Gastrocnemius medialis (tissue), 4 donors: ENCODE measurements around the gene SKI. TPM values are rescaled to one million over a fixed set of nuclear protein-coding genes. Genes with fewer than 3 reads are reported as not detected.
"Not testable (repeated sequence)": the region's sequence is repeated elsewhere in the genome, so short reads cannot be mapped to it uniquely, and the experiment has no call there.

Experiments used
- ATAC-seq, 2 donors: fragments of 150-250 bp; one replicate each; pipeline ENCODE4 v1.9.1; 2016
- DNase-seq, 2 donors: peaks; one replicate each; pipeline ENCODE4 v3.0.0-alpha.2; 2019
- H3K27ac ChIP-seq, 4 donors: fragments of 200-600 bp; sonication (generic); 1 replicate in 1 of 4; 2 replicates in 3 of 4; pipeline ENCODE4 v1.5.1; 2016 to 2018; ENCODE audit warnings: mild to moderate bottlenecking in 2 of 4, moderate library complexity in 1 of 4
- H3K27me3 ChIP-seq, 3 donors: fragments of 200-600 bp; sonication (generic) in 2 of 3; 1 replicate in 1 of 3; 2 replicates in 2 of 3; pipeline versions ENCODE4 v1.5.1 to v1.6.0; 2016 to 2019; ENCODE audit warnings: mild to moderate bottlenecking in 1 of 3, moderate library complexity in 1 of 3
- H3K36me3 ChIP-seq, 2 donors: fragments of 200-600 bp; sonication (generic) in 1 of 2; one replicate each; pipeline ENCODE4 v1.5.1; 2017 to 2018
- H3K4me1 ChIP-seq, 2 donors: fragments of 200-600 bp; sonication (generic) in 1 of 2; one replicate each; pipeline ENCODE4 v1.5.1; 2016 to 2017; ENCODE audit warnings: mild to moderate bottlenecking in 2 of 2
- H3K4me3 ChIP-seq, 4 donors: fragments of 200-600 bp; sonication (generic) in 3 of 4; 1 replicate in 1 of 4; 2 replicates in 3 of 4; pipeline ENCODE4 v1.5.1; 2016 to 2019; ENCODE audit warnings: mild to moderate bottlenecking in 2 of 4
- H3K9me3 ChIP-seq, 3 donors: fragments of 200-600 bp; sonication (generic) in 2 of 3; 1 replicate in 1 of 3; 2 replicates in 2 of 3; pipeline ENCODE4 v1.5.1; 2016 to 2019
- POLR2A ChIP-seq, 2 donors: fragments of 450-650 bp; IDR thresholded peaks; one replicate each; pipeline ENCODE4 v1.6.1; 2017; ENCODE audit warnings: antibody characterized with exemption in 2 of 2, mild to moderate bottlenecking in 2 of 2, moderate library complexity in 2 of 2
- in situ Hi-C, 4 donors: fragments of 200-750 bp; cut with MboI; loops; one replicate each; pipeline versions ENCODE4 v1.15.0 to v1.8.0; 2017; ENCODE audit warnings: low sequenced_read_pairs in 4 of 4
- intact Hi-C: fragments of 100-400 bp; cut with DNase I; formaldehyde crosslinking; loops from one replicate; pipeline ENCODE4 v1.15.1; 2023; ENCODE audit warnings: low total_unique reads
- total RNA-seq, 4 donors: library from RNA; depleted of rRNA; stranded (reverse); fragments of >200 nt; gene quantifications; one replicate each; pipeline versions ENCODE4 v1.1.0 to v1.2.3, GENCODE V29; 2016
- TF ChIP-seq, protein P1 (sequence below), 5 experiments: fragments of 450-650 bp in 3 of 5; fragments of 200-600 bp in 2 of 5; sonication (generic) in 2 of 5; IDR thresholded peaks in 4 of 5; conservative IDR thresholded peaks in 1 of 5; 1 replicate in 4 of 5; 2 replicates in 1 of 5; pipeline ENCODE4 v1.5.1; 2016 to 2019; ENCODE audit warnings: antibody characterized with exemption in 5 of 5, mild to moderate bottlenecking in 3 of 5, moderate library complexity in 3 of 5

The SKI gene
- total RNA-seq, 4 donors from 2014 or later = 7.8 to 32.2 (median 22.4) TPM

- no peak overlapping the region for H3K27ac ChIP-seq
These were observed 96.6 kb downstream of the SKI start for GRCh38 chr1:2324553-2325366.

GRCh38 chr1:2326524-2326923, 98.4 kb downstream of the SKI start:
- H3K27ac ChIP-seq = no peak overlapping the region
- ATAC-seq = no peak
- no peak overlapping the region for H3K4me3 ChIP-seq
- in situ Hi-C loops = no loop called here
- no peak for DNase-seq
- peaks cover 9 to 24% (median 15%) of the 10 kb centered on the region in 3 donors for H3K27me3 ChIP-seq
- intact Hi-C loops = no loop called here
- H3K9me3 ChIP-seq = no peaks in the 10 kb centered on the region
- no peaks in the 10 kb centered on the region for H3K36me3 ChIP-seq
- TF ChIP-seq POLR2A (IDR thresholded peaks at IDR 0.05) = no peak
- TF ChIP-seq, protein P1, sequence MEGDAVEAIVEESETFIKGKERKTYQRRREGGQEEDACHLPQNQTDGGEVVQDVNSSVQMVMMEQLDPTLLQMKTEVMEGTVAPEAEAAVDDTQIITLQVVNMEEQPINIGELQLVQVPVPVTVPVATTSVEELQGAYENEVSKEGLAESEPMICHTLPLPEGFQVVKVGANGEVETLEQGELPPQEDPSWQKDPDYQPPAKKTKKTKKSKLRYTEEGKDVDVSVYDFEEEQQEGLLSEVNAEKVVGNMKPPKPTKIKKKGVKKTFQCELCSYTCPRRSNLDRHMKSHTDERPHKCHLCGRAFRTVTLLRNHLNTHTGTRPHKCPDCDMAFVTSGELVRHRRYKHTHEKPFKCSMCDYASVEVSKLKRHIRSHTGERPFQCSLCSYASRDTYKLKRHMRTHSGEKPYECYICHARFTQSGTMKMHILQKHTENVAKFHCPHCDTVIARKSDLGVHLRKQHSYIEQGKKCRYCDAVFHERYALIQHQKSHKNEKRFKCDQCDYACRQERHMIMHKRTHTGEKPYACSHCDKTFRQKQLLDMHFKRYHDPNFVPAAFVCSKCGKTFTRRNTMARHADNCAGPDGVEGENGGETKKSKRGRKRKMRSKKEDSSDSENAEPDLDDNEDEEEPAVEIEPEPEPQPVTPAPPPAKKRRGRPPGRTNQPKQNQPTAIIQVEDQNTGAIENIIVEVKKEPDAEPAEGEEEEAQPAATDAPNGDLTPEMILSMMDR (IDR thresholded peaks at IDR 0.05 in 4 of 5, conservative IDR thresholded peaks at IDR 0.05 in 1 of 5) = no peak
- H3K4me1 ChIP-seq = peaks cover 8 to 11% of the 10 kb centered on the region in 2 donors

More at GRCh38 chr1:2324553-2325366, 96.6 kb downstream of the SKI start:
- Histone ChIP-seq H3K4me1 (peaks cover 9 to 22% of the 10 kb centered on the region in 2 donors), H3K4me3 (no peak overlapping the region), H3K9me3 (no peaks in the 10 kb centered on the region), H3K27me3 (peaks cover 12 to 25% (median 25%) of the 10 kb centered on the region in 3 donors), H3K36me3 (no peaks in the 10 kb centered on the region)
- ATAC-seq = no peak
- in situ Hi-C loops (loop anchor here in 2 of 4 donors (25.0 kb wide), 1 partner anchor 112 kb away; no protein-coding TSS in a partner anchor), intact Hi-C loops (no loop called here)
- no peak for DNase-seq
- TF ChIP-seq, protein P1 (IDR thresholded peaks at IDR 0.05 in 4 of 5, conservative IDR thresholded peaks at IDR 0.05 in 1 of 5) = no peak
- no peak for TF ChIP-seq POLR2A (IDR thresholded peaks at IDR 0.05)

GRCh38 chr1:2327162-2327561, 99.0 kb downstream of the SKI start:
- H3K27ac ChIP-seq, DNase-seq, H3K9me3 ChIP-seq, H3K36me3 ChIP-seq, intact Hi-C loops, ATAC-seq, H3K4me1 ChIP-seq, H3K4me3 ChIP-seq, in situ Hi-C loops: not testable (repeated sequence)
- H3K27me3 ChIP-seq = peaks cover 9 to 17% (median 15%) of the 10 kb centered on the region in 3 donors

DNA sequence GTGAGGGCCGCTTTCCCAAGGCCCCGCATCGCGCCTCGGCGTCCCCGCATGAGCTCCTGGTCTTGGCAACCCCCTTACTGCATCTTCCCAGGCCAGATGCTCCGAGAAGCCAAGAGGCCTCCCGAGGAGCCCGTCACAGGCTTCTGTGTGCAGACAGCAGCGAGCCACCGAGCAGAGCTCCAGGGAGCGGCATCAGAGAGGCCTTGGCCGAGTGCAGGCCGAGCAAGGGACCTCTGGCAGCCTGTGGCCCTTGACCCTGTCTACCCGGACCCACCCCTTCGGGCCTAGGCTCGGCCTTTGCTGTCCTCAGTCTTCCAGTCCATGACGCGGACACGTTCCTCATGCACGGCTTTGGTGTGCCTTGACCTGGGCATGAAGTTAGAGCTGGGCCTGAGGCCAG, 99.7 kb downstream of the SKI start:
- in situ Hi-C loops (no loop called here), intact Hi-C loops (no loop called here)
- Histone ChIP-seq H3K4me1 (no peaks in the 10 kb centered on the region), H3K9me3 (no peaks in the 10 kb centered on the region), H3K27me3 (peaks cover 9 to 19% (median 15%) of the 10 kb centered on the region in 3 donors), H3K27ac (no peak overlapping the region), H3K4me3 (no peak overlapping the region), H3K36me3 (no peaks in the 10 kb centered on the region)
- no peak for TF ChIP-seq POLR2A (IDR thresholded peaks at IDR 0.05)
- TF ChIP-seq, protein P1 (IDR thresholded peaks at IDR 0.05 in 4 of 5, conservative IDR thresholded peaks at IDR 0.05 in 1 of 5) = no peak
- DNase-seq = no peak
- ATAC-seq = no peak

DNA sequence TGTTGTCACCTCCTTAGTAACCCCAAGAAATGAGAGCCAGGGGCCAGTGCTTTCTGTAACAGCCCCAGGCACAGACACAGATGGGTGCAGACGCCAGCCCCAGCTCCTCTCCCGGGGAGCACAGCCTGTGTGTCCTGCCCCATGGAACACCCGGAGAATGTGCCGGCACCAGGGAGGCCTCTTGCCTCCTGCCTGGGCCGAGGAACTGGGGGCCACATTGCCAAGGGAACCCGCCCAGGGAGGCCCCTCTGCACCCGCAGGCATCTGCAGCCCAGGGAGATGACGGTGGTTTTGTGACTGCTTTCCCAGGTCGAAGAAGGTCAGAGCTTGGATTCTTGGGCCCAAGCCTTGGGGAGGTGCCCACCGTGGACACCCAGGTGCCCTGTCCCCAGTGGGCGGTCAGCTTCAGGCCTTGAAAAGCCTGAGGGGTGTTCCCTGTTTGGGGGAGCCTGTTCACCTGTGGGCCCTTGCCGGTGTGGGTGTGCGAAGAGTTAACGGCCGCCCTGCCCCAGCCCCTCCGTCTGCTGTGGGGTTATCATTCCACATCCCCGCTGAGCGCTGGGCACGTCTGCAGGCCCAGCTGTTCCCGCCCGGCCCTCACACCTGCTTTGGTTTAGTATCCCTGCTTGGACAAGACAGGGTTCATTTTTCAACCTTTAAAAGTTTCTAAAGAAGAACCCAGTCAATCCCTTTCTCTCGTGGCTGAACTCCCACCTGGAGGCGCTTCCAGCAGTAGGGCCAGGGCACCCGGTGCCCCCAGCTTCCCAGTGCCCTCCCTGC, 100.7 kb downstream of the SKI start:
- H3K36me3 ChIP-seq = no peaks in the 10 kb centered on the region
- in situ Hi-C loops = no loop called here
- no peak for DNase-seq
- H3K27ac ChIP-seq = no peak overlapping the region
- no peaks in the 10 kb centered on the region for H3K9me3 ChIP-seq
- H3K27me3 ChIP-seq = peaks cover 9 to 20% (median 15%) of the 10 kb centered on the region in 3 donors
- TF ChIP-seq, protein P1 (IDR thresholded peaks at IDR 0.05 in 4 of 5, conservative IDR thresholded peaks at IDR 0.05 in 1 of 5) = no peak
- TF ChIP-seq POLR2A (IDR thresholded peaks at IDR 0.05) = no peak
- ATAC-seq = no peak
- intact Hi-C loops = no loop called here
- no peak overlapping the region for H3K4me3 ChIP-seq
- no peaks in the 10 kb centered on the region for H3K4me1 ChIP-seq
